Lung (tissue), 12 donors: ENCODE data around the gene MIF4GD. TPM values are rescaled to one million over a fixed set of nuclear protein-coding genes. Genes with fewer than 3 reads are reported as not detected.

Source experiments
- ATAC-seq: fragments of 200-7000 bp; cut with Tn5 transposase; one replicate; pipeline ENCODE4 v1.9.1; 2020; ENCODE audit warnings: moderate number of reproducible peaks; ENCODE audit not compliant: insufficient read depth, low FRiP score
- DNase-seq, 3 donors: peaks; one replicate each; pipeline ENCODE4 v3.0.0-alpha.2; 2013 to 2017
- H3K27ac ChIP-seq, 2 donors: one replicate each; pipeline ENCODE4 v1.5.1; 2013; ENCODE audit warnings: mild to moderate bottlenecking in 2 of 2, moderate library complexity in 2 of 2, control low read depth in 1 of 2, inconsistent platforms in 1 of 2, low read depth in 1 of 2, low read length in 1 of 2
- H3K27me3 ChIP-seq, 3 donors: one replicate each; pipeline ENCODE4 v1.5.1; 2013; ENCODE audit warnings: low read length in 2 of 3; ENCODE audit not compliant: control insufficient read depth in 3 of 3, insufficient read depth in 3 of 3
- H3K36me3 ChIP-seq, 4 donors: one replicate each; pipeline ENCODE4 v1.5.1; 2013; ENCODE audit warnings: low read length in 4 of 4, mild to moderate bottlenecking in 1 of 4, moderate library complexity in 1 of 4; ENCODE audit not compliant: control insufficient read depth in 4 of 4, insufficient read depth in 4 of 4
- H3K4me1 ChIP-seq, 5 donors: one replicate each; pipeline ENCODE4 v1.5.1; 2013; ENCODE audit warnings: low read length in 5 of 5, mild to moderate bottlenecking in 2 of 5, moderate library complexity in 1 of 5; ENCODE audit not compliant: control insufficient read depth in 5 of 5, insufficient read depth in 5 of 5
- H3K4me3 ChIP-seq: one replicate; pipeline ENCODE4 v1.5.1; 2013; ENCODE audit warnings: mild to moderate bottlenecking, control low read depth, moderate library complexity
- H3K9ac ChIP-seq, 2 donors: one replicate each; pipeline ENCODE4 v1.5.1; 2013; ENCODE audit warnings: low read length in 2 of 2, control low read depth in 1 of 2; ENCODE audit not compliant: insufficient read depth in 1 of 2
- H3K9me3 ChIP-seq, 4 donors: one replicate each; pipeline ENCODE4 v1.5.1; 2013; ENCODE audit warnings: low read length in 3 of 4, mild to moderate bottlenecking in 1 of 4, moderate library complexity in 1 of 4; ENCODE audit not compliant: control insufficient read depth in 4 of 4, insufficient read depth in 3 of 4
- CTCF ChIP-seq: IDR thresholded peaks from 2 replicates; pipeline ENCODE4 v1.5.1; 2012; ENCODE audit warnings: mild to moderate bottlenecking; ENCODE audit errors: control extremely low read depth, extremely low read depth
- WGBS, 2 donors: extraction: QIAGEN DNeasy Blood & Tissue Kit; methylation state at CpG; one replicate each; pipeline ENCODE4 v1.1.7; 2013; 5-methylcytosine and 5-hydroxymethylcytosine counted together
- polyA plus RNA-seq, 2 donors: library from polyadenylated mRNA; stranded (reverse); fragments of 200-250 nt; gene quantifications; one replicate each; pipeline ENCODE4 v1.2.1, GENCODE V29; 2013
- total RNA-seq, 2 donors: library from RNA; depleted of rRNA in 1 of 2; stranded (reverse); fragments of >200 nt in 1 of 2; gene quantifications; one replicate each; pipeline ENCODE4 v1.2.1, GENCODE V29; 2014 to 2021
- donor health status: control.
- donor health status: control.
- donor health status: Bipolar disorder and iron deficiency.
- donor health status: healthy.
- donor health status: DM: yes; HTN: yes; CAD: no.

Gene MIF4GD
- total and polyA plus RNA-seq, 4 donors, result 9.7 to 34.8 (median 23.0) TPM

GRCh38 chr17:75301502-75302206 is 30.6 kb upstream of the MIF4GD start:
- no peak overlapping the region for H3K9ac ChIP-seq
- no peaks in the 10 kb centered on the region for H3K27me3 ChIP-seq
- no peak for TF ChIP-seq CTCF
- H3K4me3 ChIP-seq, result no peak overlapping the region
- H3K9me3 ChIP-seq, result no peaks in the 10 kb centered on the region
- no peaks in the 10 kb centered on the region for H3K36me3 ChIP-seq
- DNase-seq (no peak), ATAC-seq (no peak)
- H3K27ac ChIP-seq, result no peak overlapping the region
- WGBS, 2 donors, result 64 to 83% methylated on average over 17 of the region's 17 CpGs
- no peaks in the 10 kb centered on the region for H3K4me1 ChIP-seq

- H3K9ac ChIP-seq, result no peak overlapping the region
- 71 to 78% methylated on average over 9 of the region's 9 CpGs for WGBS, 2 donors
- no peaks in the 10 kb centered on the region for H3K27me3 ChIP-seq
- H3K36me3 ChIP-seq, result no peaks in the 10 kb centered on the region
- H3K9me3 ChIP-seq, result no peaks in the 10 kb centered on the region
- H3K27ac ChIP-seq, result no peak overlapping the region
- TF ChIP-seq CTCF, result no peak
- H3K4me3 ChIP-seq, result no peak overlapping the region
- DNase-seq (no peak), ATAC-seq (no peak)
- no peaks in the 10 kb centered on the region for H3K4me1 ChIP-seq
Observed at GRCh38 chr17:75301049-75301448, 30.0 kb upstream of the MIF4GD start.

GRCh38 chr17:75300280-75300679 is 29.2 kb upstream of the MIF4GD start:
- Histone ChIP-seq H3K4me3 (no peak overlapping the region), H3K9ac (no peak overlapping the region), H3K36me3 (no peaks in the 10 kb centered on the region), H3K9me3 (no peaks in the 10 kb centered on the region), H3K27me3 (no peaks in the 10 kb centered on the region), H3K27ac (no peak overlapping the region), H3K4me1 (no peaks in the 10 kb centered on the region)
- no peak for ATAC-seq
- no peak for DNase-seq
- TF ChIP-seq CTCF, result no peak
- 72% methylated on average over 7 of the region's 7 CpGs for WGBS, 2 donors
